BE2C (cell line): ENCODE data around the gene ARL14.

Experiments
- DNase-seq: peaks from one replicate; pipeline ENCODE4 v3.0.0-alpha.2; 2020
- H3K27me3 ChIP-seq: fragments of 250-450 bp; sonication (Bioruptor Pico); 2 replicates; pipeline ENCODE4 v1.5.1; 2020; ENCODE audit warnings: mild to moderate bottlenecking
- H3K36me3 ChIP-seq: fragments of 250-450 bp; sonication (Bioruptor Pico); 2 replicates; pipeline ENCODE4 v1.5.1; 2020; ENCODE audit warnings: mild to moderate bottlenecking
- H3K4me1 ChIP-seq: fragments of 250-450 bp; sonication (Bioruptor Pico); 2 replicates; pipeline ENCODE4 v1.5.1; 2020
- H3K4me3 ChIP-seq: 2 replicates; pipeline ENCODE4 v1.5.1; 2011; ENCODE audit warnings: low read depth, low read length
- H3K9me3 ChIP-seq: fragments of 250-450 bp; sonication (Bioruptor Pico); 2 replicates; pipeline ENCODE4 v1.5.1; 2020
- TF ChIP-seq, protein P1 (sequence below): IDR thresholded peaks from 2 replicates; pipeline ENCODE4 v1.5.1; 2012; ENCODE audit warnings: mild to moderate bottlenecking, low read depth, low read length

Gene ARL14

GRCh38 chr3:160660902-160661301 is 16.1 kb upstream of the ARL14 start:
- Histone ChIP-seq H3K27me3 (no peaks in the 10 kb centered on the region), H3K4me3 (no peak overlapping the region), H3K36me3 (no peaks in the 10 kb centered on the region), H3K9me3 (no peaks in the 10 kb centered on the region), H3K4me1 (no peaks in the 10 kb centered on the region; the same call in 1 of the 2 replicates)
- TF ChIP-seq, protein P1, sequence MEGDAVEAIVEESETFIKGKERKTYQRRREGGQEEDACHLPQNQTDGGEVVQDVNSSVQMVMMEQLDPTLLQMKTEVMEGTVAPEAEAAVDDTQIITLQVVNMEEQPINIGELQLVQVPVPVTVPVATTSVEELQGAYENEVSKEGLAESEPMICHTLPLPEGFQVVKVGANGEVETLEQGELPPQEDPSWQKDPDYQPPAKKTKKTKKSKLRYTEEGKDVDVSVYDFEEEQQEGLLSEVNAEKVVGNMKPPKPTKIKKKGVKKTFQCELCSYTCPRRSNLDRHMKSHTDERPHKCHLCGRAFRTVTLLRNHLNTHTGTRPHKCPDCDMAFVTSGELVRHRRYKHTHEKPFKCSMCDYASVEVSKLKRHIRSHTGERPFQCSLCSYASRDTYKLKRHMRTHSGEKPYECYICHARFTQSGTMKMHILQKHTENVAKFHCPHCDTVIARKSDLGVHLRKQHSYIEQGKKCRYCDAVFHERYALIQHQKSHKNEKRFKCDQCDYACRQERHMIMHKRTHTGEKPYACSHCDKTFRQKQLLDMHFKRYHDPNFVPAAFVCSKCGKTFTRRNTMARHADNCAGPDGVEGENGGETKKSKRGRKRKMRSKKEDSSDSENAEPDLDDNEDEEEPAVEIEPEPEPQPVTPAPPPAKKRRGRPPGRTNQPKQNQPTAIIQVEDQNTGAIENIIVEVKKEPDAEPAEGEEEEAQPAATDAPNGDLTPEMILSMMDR: no peak
- no peak for DNase-seq

GRCh38 chr3:160661660-160662059 is 15.3 kb upstream of the ARL14 start:
- H3K36me3 ChIP-seq: no peaks in the 10 kb centered on the region
- H3K4me3 ChIP-seq: no peak overlapping the region
- no peaks in the 10 kb centered on the region for H3K9me3 ChIP-seq
- no peaks in the 10 kb centered on the region; the same call in 1 of the 2 replicates for H3K4me1 ChIP-seq
- no peaks in the 10 kb centered on the region for H3K27me3 ChIP-seq
- no peak for DNase-seq
- TF ChIP-seq, protein P1: no peak

DNA sequence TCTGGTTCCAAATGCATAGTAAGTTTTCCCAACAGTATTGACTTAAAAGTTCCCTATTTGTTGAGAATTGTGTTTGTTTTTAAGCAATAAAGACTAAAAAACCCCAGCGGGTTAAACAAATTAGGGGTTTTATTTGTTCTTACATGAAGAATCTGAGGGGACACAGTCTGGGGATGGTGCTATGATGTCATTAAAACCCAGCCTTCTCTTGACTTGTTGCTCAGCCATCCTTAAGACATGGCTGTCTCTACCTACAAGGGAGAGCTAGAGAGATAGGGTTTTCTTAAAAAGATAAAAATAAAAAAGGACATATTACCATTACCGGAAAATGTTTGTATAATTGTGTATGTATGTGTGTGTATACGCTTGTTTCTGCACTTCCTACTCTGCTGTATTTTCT is 11.7 kb upstream of the ARL14 start:
- DNase-seq: no peak
- Histone ChIP-seq H3K27me3 (no peaks in the 10 kb centered on the region), H3K4me1 (no peaks in the 10 kb centered on the region; the same call in 1 of the 2 replicates), H3K9me3 (no peaks in the 10 kb centered on the region), H3K36me3 (no peaks in the 10 kb centered on the region), H3K4me3 (no peak overlapping the region)
- TF ChIP-seq, protein P1: no peak

- TF ChIP-seq, protein P1: no peak
- Histone ChIP-seq H3K27me3 (no peaks in the 10 kb centered on the region), H3K36me3 (no peaks in the 10 kb centered on the region), H3K9me3 (no peaks in the 10 kb centered on the region), H3K4me1 (no peaks in the 10 kb centered on the region; the same call in 1 of the 2 replicates), H3K4me3 (no peak overlapping the region)
- no peak for DNase-seq
These were observed 11.0 kb upstream of the ARL14 start for GRCh38 chr3:160665784-160666526.

DNA sequence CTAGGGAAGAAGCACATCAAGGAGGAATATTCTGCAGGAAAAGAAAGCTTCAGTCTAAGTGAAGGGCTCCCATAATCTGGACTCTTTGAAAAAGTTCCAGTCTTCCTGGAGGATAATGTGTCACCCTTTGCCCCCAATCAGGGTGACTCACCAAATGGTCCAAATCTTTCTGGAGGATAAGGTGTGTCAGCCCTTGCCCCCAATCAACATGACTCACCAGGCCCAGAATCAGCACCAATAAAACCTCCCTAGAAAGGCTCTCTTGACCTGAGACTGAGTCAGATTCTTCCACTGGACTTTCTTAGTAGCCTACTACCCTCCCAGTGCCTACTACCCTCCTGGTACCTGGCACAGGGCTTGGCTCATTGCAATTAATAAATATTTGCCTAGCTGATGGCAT is 9.5 kb upstream of the ARL14 start:
- DNase-seq: no peak
- H3K4me1 ChIP-seq: no peaks in the 10 kb centered on the region; the same call in 1 of the 2 replicates
- H3K36me3 ChIP-seq: no peaks in the 10 kb centered on the region
- TF ChIP-seq, protein P1: no peak
- no peaks in the 10 kb centered on the region for H3K9me3 ChIP-seq
- H3K4me3 ChIP-seq: no peak overlapping the region
- no peaks in the 10 kb centered on the region for H3K27me3 ChIP-seq

GRCh38 chr3:160668454-160668853 is 8.5 kb upstream of the ARL14 start:
- Histone ChIP-seq H3K4me1 (no peaks in the 10 kb centered on the region; the same call in 1 of the 2 replicates), H3K4me3 (no peak overlapping the region), H3K36me3 (no peaks in the 10 kb centered on the region), H3K9me3 (no peaks in the 10 kb centered on the region), H3K27me3 (no peaks in the 10 kb centered on the region)
- no peak for DNase-seq
- TF ChIP-seq, protein P1: no peak
